Tibial nerve (tissue), 4 donors: ENCODE results near the gene SIGLECL1. TPM values are rescaled to one million over a fixed set of nuclear protein-coding genes. Genes with fewer than 3 reads are reported as not detected.

ENCODE experiments used
- DNase-seq, 2 donors: peaks; one replicate each; pipeline ENCODE4 v3.0.0-alpha.2; 2019; ENCODE audit warnings: low spot score in 2 of 2
- H3K27ac ChIP-seq, 4 donors: fragments of 200-600 bp; sonication (generic) in 3 of 4; one replicate each; pipeline ENCODE4 v1.5.1; 2017 to 2019; ENCODE audit warnings: mild to moderate bottlenecking in 1 of 4
- H3K27me3 ChIP-seq, 2 donors: fragments of 200-600 bp; sonication (generic) in 1 of 2; one replicate each; pipeline versions ENCODE4 v1.5.1 to v1.6.0; 2017 to 2019
- H3K36me3 ChIP-seq, 3 donors: fragments of 200-600 bp; sonication (generic); one replicate each; pipeline ENCODE4 v1.5.1; 2018 to 2019
- H3K4me1 ChIP-seq, 4 donors: fragments of 200-600 bp; sonication (generic) in 3 of 4; one replicate each; pipeline ENCODE4 v1.5.1; 2017 to 2019
- H3K4me3 ChIP-seq, 4 donors: fragments of 200-600 bp; sonication (generic) in 3 of 4; one replicate each; pipeline ENCODE4 v1.5.1; 2017 to 2019; ENCODE audit warnings: mild to moderate bottlenecking in 1 of 4, moderate library complexity in 1 of 4
- H3K9me3 ChIP-seq, 4 donors: fragments of 200-600 bp; sonication (generic) in 3 of 4; one replicate each; pipeline ENCODE4 v1.5.1; 2017 to 2019
- EP300 ChIP-seq, 2 donors: sonication (generic); formaldehyde crosslinking; IDR thresholded peaks; one replicate each; pipeline ENCODE4 v1.6.1; 2017; ENCODE audit warnings: antibody characterized with exemption in 2 of 2, mild to moderate bottlenecking in 1 of 2
- POLR2A ChIP-seq, 2 donors: fragments of 450-650 bp; IDR thresholded peaks; one replicate each; pipeline ENCODE4 v1.6.1; 2017; ENCODE audit warnings: antibody characterized with exemption in 2 of 2, mild to moderate bottlenecking in 2 of 2, moderate library complexity in 2 of 2
- WGBS, 2 donors: methylation state at CpG; one replicate each; pipeline ENCODE4 v1.1.5; 2018; 5-methylcytosine and 5-hydroxymethylcytosine counted together
- total RNA-seq, 4 donors: library from RNA; depleted of rRNA; stranded (reverse); fragments of >200 nt; gene quantifications; one replicate each; pipeline ENCODE4 v1.1.0, GENCODE V29; 2016
- TF ChIP-seq, protein P1 (sequence below), 5 experiments: fragments of 200-600 bp in 3 of 5; fragments of 450-650 bp in 2 of 5; sonication (generic) in 3 of 5; IDR thresholded peaks; one replicate each; pipeline ENCODE4 v1.5.1; 2016 to 2019; ENCODE audit warnings: antibody characterized with exemption in 5 of 5, mild to moderate bottlenecking in 3 of 5, moderate library complexity in 2 of 5

The SIGLECL1 gene
- total RNA-seq, 4 donors from 2014 or later, result not detected

- no peak for DNase-seq
- Histone ChIP-seq H3K36me3 (no peaks in the 10 kb centered on the region), H3K9me3 (no peaks in the 10 kb centered on the region), H3K27ac (no peak overlapping the region), H3K4me3 (no peak overlapping the region), H3K4me1 (no peaks in the 10 kb centered on the region), H3K27me3 (no peaks in the 10 kb centered on the region)
- TF ChIP-seq POLR2A (IDR thresholded peaks at IDR 0.05) (no peak), EP300 (IDR thresholded peaks at IDR 0.05) (no peak)
- TF ChIP-seq, protein P1, sequence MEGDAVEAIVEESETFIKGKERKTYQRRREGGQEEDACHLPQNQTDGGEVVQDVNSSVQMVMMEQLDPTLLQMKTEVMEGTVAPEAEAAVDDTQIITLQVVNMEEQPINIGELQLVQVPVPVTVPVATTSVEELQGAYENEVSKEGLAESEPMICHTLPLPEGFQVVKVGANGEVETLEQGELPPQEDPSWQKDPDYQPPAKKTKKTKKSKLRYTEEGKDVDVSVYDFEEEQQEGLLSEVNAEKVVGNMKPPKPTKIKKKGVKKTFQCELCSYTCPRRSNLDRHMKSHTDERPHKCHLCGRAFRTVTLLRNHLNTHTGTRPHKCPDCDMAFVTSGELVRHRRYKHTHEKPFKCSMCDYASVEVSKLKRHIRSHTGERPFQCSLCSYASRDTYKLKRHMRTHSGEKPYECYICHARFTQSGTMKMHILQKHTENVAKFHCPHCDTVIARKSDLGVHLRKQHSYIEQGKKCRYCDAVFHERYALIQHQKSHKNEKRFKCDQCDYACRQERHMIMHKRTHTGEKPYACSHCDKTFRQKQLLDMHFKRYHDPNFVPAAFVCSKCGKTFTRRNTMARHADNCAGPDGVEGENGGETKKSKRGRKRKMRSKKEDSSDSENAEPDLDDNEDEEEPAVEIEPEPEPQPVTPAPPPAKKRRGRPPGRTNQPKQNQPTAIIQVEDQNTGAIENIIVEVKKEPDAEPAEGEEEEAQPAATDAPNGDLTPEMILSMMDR (IDR thresholded peaks at IDR 0.05), result no peak
- 55 to 57% methylated on average over 6 of the region's 6 CpGs for WGBS, 2 donors
These were observed 7.6 kb downstream of the SIGLECL1 start for GRCh38 chr19:51258165-51259160.

DNA sequence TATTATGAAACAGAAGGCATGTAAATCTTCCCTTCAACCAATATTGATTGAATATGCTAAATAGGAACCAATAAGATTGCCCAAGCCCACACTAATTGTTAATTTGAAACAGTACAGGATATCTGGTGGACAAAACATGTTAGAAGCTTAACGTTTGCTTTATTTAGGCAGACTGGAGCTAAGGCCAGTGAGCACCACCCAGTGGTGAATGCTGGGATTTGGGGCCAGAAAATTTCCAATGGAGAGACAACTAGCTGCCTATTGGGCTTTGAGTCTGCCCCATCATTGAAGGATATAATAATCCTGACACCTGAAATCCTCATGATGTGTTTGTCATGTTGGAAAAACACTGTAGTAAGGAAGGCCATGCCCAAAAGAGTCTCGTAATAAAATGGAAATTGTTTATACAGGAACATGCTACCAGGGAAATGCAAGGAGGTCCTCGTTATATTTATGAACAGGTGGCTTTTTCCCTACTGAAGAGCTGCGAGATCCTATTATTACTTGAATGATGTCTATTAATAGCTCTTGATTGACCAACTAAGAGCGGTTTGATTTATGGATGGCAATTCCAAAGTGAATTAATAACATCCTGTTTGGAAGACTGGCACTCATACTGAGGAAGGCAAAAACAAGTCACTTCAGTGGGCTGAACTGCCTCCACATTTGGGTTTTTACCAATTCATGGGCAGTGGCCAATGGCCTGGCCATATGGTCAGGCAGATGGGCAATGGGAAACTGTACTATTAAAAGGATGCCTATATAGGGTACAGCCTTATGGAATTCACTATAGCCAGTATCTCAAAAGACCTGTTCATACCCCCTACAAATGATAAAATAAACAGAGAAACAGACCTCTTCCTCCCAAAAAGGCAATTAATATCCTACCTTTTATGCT, 8.7 kb downstream of the SIGLECL1 start:
- Histone ChIP-seq H3K27ac (no peak overlapping the region), H3K4me1 (no peaks in the 10 kb centered on the region), H3K9me3 (no peaks in the 10 kb centered on the region), H3K36me3 (no peaks in the 10 kb centered on the region), H3K4me3 (no peak overlapping the region), H3K27me3 (no peaks in the 10 kb centered on the region)
- TF ChIP-seq, protein P1 (IDR thresholded peaks at IDR 0.05), result peak in 4 of 5 experiments; percentile 23 to 36 (median 32)
- TF ChIP-seq POLR2A (IDR thresholded peaks at IDR 0.05), result no peak
- peak in 1 of 2 donors; percentile 26 for DNase-seq
- WGBS, 2 donors, result 27 to 31% methylated on average over 5 of the region's 5 CpGs

DNA sequence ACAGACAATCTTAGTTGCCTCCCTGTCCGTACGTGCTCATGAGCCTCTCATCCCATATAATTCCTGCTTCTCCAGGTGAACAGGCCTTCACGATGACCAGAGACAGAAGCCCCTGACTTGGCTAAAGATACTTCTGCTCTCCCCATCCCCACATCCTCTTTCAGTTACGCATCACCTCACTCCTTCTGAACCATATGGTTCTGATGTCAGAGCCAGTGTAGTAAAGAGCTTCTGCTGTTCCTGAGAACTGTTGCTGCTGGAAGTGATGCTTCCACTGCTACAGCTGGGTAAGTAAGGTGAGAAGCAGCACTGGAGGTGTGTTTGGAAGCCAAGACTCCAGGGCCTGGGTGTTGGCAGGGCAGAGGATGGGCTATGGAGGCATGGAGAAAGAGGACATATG, 12.9 kb downstream of the SIGLECL1 start:
- H3K36me3 ChIP-seq, result no peaks in the 10 kb centered on the region
- H3K9me3 ChIP-seq, result no peaks in the 10 kb centered on the region
- no peak overlapping the region for H3K4me3 ChIP-seq
- DNase-seq, result no peak
- H3K27ac ChIP-seq, result no peak overlapping the region
- H3K4me1 ChIP-seq, result no peaks in the 10 kb centered on the region
- WGBS, 2 donors, result 78 to 79% methylated on average over 4 of the region's 4 CpGs
- H3K27me3 ChIP-seq, result no peaks in the 10 kb centered on the region
- TF ChIP-seq EP300 (IDR thresholded peaks at IDR 0.05) (no peak), POLR2A (IDR thresholded peaks at IDR 0.05) (no peak)
- TF ChIP-seq, protein P1 (IDR thresholded peaks at IDR 0.05), result no peak

DNA sequence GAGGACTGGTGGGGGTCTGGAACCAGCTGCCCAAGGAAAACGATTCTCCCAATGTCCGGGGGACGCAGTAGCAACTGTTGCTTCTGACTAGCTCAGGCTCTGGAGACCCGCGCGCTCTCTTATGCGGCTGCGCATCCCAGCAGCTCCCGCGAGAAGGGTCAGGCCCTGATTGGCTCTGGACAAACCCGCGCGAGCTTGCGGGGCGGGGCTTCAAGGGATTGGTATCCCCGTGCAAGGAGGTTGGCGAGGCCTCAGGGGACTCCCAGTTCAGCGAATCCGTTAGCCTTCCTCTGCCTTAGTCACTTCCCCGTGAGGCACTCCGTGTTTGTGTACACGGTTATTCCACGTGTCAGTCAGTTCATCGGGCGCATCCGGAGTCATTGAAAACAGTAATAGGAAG, 20.2 kb downstream of the SIGLECL1 start:
- Histone ChIP-seq H3K9me3 (no peaks in the 10 kb centered on the region), H3K36me3 (no peaks in the 10 kb centered on the region), H3K27ac (no peak overlapping the region), H3K27me3 (no peaks in the 10 kb centered on the region), H3K4me1 (no peaks in the 10 kb centered on the region), H3K4me3 (no peak overlapping the region)
- 53 to 59% methylated on average over 12 to 25 of the region's 26 CpGs for WGBS, 2 donors
- TF ChIP-seq EP300 (IDR thresholded peaks at IDR 0.05) (no peak), POLR2A (IDR thresholded peaks at IDR 0.05) (no peak)
- TF ChIP-seq, protein P1 (IDR thresholded peaks at IDR 0.05), result no peak
- no peak for DNase-seq
